Left lung (tissue), 10 donors: Measurements from ENCODE around the gene TMEM271. TPM values are rescaled to one million over a fixed set of nuclear protein-coding genes. Genes with fewer than 3 reads are reported as not detected.
"Not testable (repeated sequence)": the region's sequence is repeated elsewhere in the genome, so short reads cannot be mapped to it uniquely, and the experiment has no call there.

Experiments used
- ATAC-seq: fragments of 200-7000 bp; cut with Tn5 transposase; one replicate; pipeline ENCODE4 v1.9.1; 2020; ENCODE audit warnings: moderate library complexity
- DNase-seq, 4 donors: peaks; one replicate each; pipeline ENCODE4 v3.0.0-alpha.2; 2013 to 2020
- H3K27ac ChIP-seq, 2 donors: fragments of 200-600 bp; sonication (generic) in 1 of 2; one replicate each; pipeline versions ENCODE4 v1.5.0 to v1.8.0; 2020 to 2021
- H3K27me3 ChIP-seq, 2 donors: fragments of 200-600 bp; sonication (generic) in 1 of 2; one replicate each; pipeline versions ENCODE4 v1.5.0 to v1.8.0; 2020 to 2021
- H3K36me3 ChIP-seq, 2 donors: fragments of 200-600 bp; sonication (generic) in 1 of 2; one replicate each; pipeline versions ENCODE4 v1.5.0 to v1.8.0; 2020 to 2021
- H3K4me1 ChIP-seq, 2 donors: fragments of 200-600 bp; one replicate each; pipeline ENCODE4 v1.8.0; 2021
- H3K4me3 ChIP-seq, 2 donors: fragments of 200-600 bp; sonication (generic) in 1 of 2; one replicate each; pipeline versions ENCODE4 v1.5.0 to v1.8.0; 2020 to 2021; ENCODE audit warnings: mild to moderate bottlenecking in 1 of 2
- H3K9me3 ChIP-seq, 2 donors: fragments of 200-600 bp; sonication (generic) in 1 of 2; one replicate each; pipeline versions ENCODE4 v1.5.0 to v1.8.0; 2020 to 2021
- CTCF ChIP-seq, 2 donors: fragments of 200-600 bp; sonication (generic) in 1 of 2; IDR thresholded peaks; one replicate each; pipeline versions ENCODE4 v1.5.0 to v1.8.0; 2021; ENCODE audit warnings: antibody characterized with exemption in 2 of 2
- intact Hi-C, 2 donors: fragments of 100-400 bp; cut with DNase I; formaldehyde crosslinking; loops; one replicate each; pipeline versions ENCODE4 v1.11.2 to v1.14.2; 2022
- polyA plus RNA-seq, 6 donors: library from polyadenylated mRNA; unstranded; fragments of 120-200 nt; gene quantifications; one replicate each; pipeline ENCODE4 v1.2.1, GENCODE V29; 2013; ENCODE audit not compliant: insufficient read length in 6 of 6
- total RNA-seq, 2 donors: library from RNA; stranded (reverse); fragmentation: NEBNext Ultra II Directional; extraction: Animal tissue kit (Norgen Biotek cat#: 25700); gene quantifications; one replicate each; pipeline ENCODE4 v1.2.1, GENCODE V29; 2021
- donor health status: DM: no; HTN: yes; CAD: no.
- donor health status: DM: no; HTN: no; CAD: no.

TMEM271 gene
- total and polyA plus RNA-seq, 8 donors = not detected

- no peak overlapping the region for H3K27ac ChIP-seq
- H3K9me3 ChIP-seq = peaks cover 0 to 3% of the 10 kb centered on the region in 2 donors
- H3K4me1 ChIP-seq = no peaks in the 10 kb centered on the region
- ATAC-seq = no peak
- no peak for DNase-seq
- H3K4me3 ChIP-seq = no peak overlapping the region
- no peak for TF ChIP-seq CTCF (IDR thresholded peaks at IDR 0.05)
- intact Hi-C loops = no loop called here
- H3K27me3 ChIP-seq = peaks cover 0 to 31% of the 10 kb centered on the region in 2 donors
- no peaks in the 10 kb centered on the region for H3K36me3 ChIP-seq
Observed at GRCh38 chr4:552019-552418, 24.1 kb downstream of the TMEM271 start.

- H3K9me3 ChIP-seq, H3K27ac ChIP-seq, H3K4me1 ChIP-seq, H3K36me3 ChIP-seq, intact Hi-C loops, H3K4me3 ChIP-seq, DNase-seq, ATAC-seq: not testable (repeated sequence)
- peaks cover 0 to 31% of the 10 kb centered on the region in 2 donors for H3K27me3 ChIP-seq
Observed at GRCh38 chr4:550268-550667, 25.8 kb downstream of the TMEM271 start.

GRCh38 chr4:548976-549375 is 27.1 kb downstream of the TMEM271 start:
- intact Hi-C loops = no loop called here
- DNase-seq (no peak), ATAC-seq (no peak)
- H3K27ac ChIP-seq = no peak overlapping the region
- no peaks in the 10 kb centered on the region for H3K36me3 ChIP-seq
- H3K4me3 ChIP-seq = no peak overlapping the region
- H3K4me1 ChIP-seq = no peaks in the 10 kb centered on the region
- peaks cover 0 to 21% of the 10 kb centered on the region in 2 donors for H3K27me3 ChIP-seq
- no peak for TF ChIP-seq CTCF (IDR thresholded peaks at IDR 0.05)
- H3K9me3 ChIP-seq = no peaks in the 10 kb centered on the region

- Histone ChIP-seq H3K27me3 (peaks cover 0 to 13% of the 10 kb centered on the region in 2 donors), H3K9me3 (no peaks in the 10 kb centered on the region), H3K27ac (no peak overlapping the region), H3K4me3 (no peak overlapping the region), H3K36me3 (no peaks in the 10 kb centered on the region), H3K4me1 (no peaks in the 10 kb centered on the region)
- TF ChIP-seq CTCF (IDR thresholded peaks at IDR 0.05) = no peak
- ATAC-seq = no peak
- no peak for DNase-seq
- intact Hi-C loops = no loop called here
Observed at GRCh38 chr4:545612-546011, 30.5 kb downstream of the TMEM271 start.

GRCh38 chr4:544386-545105 is 31.5 kb downstream of the TMEM271 start:
- ATAC-seq (no peak), DNase-seq (no peak)
- no peak for TF ChIP-seq CTCF (IDR thresholded peaks at IDR 0.05)
- Histone ChIP-seq H3K4me3 (no peak overlapping the region), H3K27me3 (peaks cover 0 to 13% of the 10 kb centered on the region in 2 donors), H3K9me3 (no peaks in the 10 kb centered on the region), H3K4me1 (no peaks in the 10 kb centered on the region), H3K36me3 (no peaks in the 10 kb centered on the region), H3K27ac (no peak overlapping the region)
- intact Hi-C loops = no loop called here

GRCh38 chr4:541271-541670 is 34.8 kb downstream of the TMEM271 start:
- intact Hi-C loops = no loop called here
- H3K27me3 ChIP-seq = no peaks in the 10 kb centered on the region
- H3K4me1 ChIP-seq = no peaks in the 10 kb centered on the region
- peaks cover 0 to 27% of the 10 kb centered on the region in 2 donors for H3K36me3 ChIP-seq
- H3K9me3 ChIP-seq = no peaks in the 10 kb centered on the region
- no peak for DNase-seq
- H3K27ac ChIP-seq = no peak overlapping the region
- no peak overlapping the region for H3K4me3 ChIP-seq
- no peak for TF ChIP-seq CTCF (IDR thresholded peaks at IDR 0.05)
- ATAC-seq = no peak
